ENCODE results near the gene DRP2.

DNA sequence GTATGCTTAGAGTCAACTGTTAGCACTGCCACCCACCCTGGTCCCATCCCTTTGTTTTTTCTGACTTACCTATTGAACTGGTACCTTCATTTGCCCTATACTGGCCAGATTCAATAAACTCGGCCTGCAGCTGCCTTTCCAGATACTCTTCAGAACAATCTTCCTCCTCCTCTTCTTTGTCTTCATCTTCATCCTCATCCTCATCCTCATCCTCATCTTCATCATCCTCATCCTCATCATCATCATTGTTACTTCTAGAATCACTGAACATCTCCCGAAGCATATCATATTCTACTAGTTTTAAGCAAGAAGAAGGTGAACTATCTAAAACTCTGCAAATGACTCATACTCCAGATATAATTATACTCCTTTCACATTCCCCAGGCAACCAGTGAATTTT is 56.7 kb downstream of the DRP2 start:
- TF ChIP-seq, protein P1, sequence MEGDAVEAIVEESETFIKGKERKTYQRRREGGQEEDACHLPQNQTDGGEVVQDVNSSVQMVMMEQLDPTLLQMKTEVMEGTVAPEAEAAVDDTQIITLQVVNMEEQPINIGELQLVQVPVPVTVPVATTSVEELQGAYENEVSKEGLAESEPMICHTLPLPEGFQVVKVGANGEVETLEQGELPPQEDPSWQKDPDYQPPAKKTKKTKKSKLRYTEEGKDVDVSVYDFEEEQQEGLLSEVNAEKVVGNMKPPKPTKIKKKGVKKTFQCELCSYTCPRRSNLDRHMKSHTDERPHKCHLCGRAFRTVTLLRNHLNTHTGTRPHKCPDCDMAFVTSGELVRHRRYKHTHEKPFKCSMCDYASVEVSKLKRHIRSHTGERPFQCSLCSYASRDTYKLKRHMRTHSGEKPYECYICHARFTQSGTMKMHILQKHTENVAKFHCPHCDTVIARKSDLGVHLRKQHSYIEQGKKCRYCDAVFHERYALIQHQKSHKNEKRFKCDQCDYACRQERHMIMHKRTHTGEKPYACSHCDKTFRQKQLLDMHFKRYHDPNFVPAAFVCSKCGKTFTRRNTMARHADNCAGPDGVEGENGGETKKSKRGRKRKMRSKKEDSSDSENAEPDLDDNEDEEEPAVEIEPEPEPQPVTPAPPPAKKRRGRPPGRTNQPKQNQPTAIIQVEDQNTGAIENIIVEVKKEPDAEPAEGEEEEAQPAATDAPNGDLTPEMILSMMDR (IDR thresholded peaks at IDR 0.05): no peak
- TF ChIP-seq POLR2A (IDR thresholded peaks at IDR 0.05): no peak

All from Peyer's patch (tissue), 4 donors.